WERI-Rb-1 (cell line): ENCODE data around the gene L2HGDH.

Source experiments
- DNase-seq: peaks from one replicate; pipeline ENCODE4 v3.0.0-alpha.2; 2020
- H3K27ac ChIP-seq: fragments of 250-450 bp; sonication (Bioruptor Pico); 2 replicates; pipeline ENCODE4 v1.5.1; 2020; ENCODE audit warnings: mild to moderate bottlenecking, moderate library complexity
- H3K27me3 ChIP-seq: fragments of 250-450 bp; sonication (Bioruptor Pico); 2 replicates; pipeline ENCODE4 v1.5.1; 2021; ENCODE audit warnings: mild to moderate bottlenecking, low read depth, moderate library complexity; ENCODE audit not compliant: insufficient read depth, severe bottlenecking
- H3K36me3 ChIP-seq: fragments of 250-450 bp; sonication (Bioruptor Pico); 2 replicates; pipeline ENCODE4 v1.5.1; 2020; ENCODE audit warnings: mild to moderate bottlenecking, moderate library complexity
- H3K4me3 ChIP-seq: 2 replicates; pipeline ENCODE4 v1.5.1; 2011; ENCODE audit warnings: low read depth, mild to moderate bottlenecking, control low read depth, low read length
- H3K9me3 ChIP-seq: fragments of 250-450 bp; sonication (Bioruptor Pico); 2 replicates; pipeline ENCODE4 v1.5.1; 2021; ENCODE audit warnings: mild to moderate bottlenecking, moderate library complexity; ENCODE audit not compliant: severe bottlenecking
- CTCF ChIP-seq: IDR thresholded peaks from 2 replicates; pipeline ENCODE4 v1.5.1; 2011; ENCODE audit warnings: low read depth, mild to moderate bottlenecking, control low read depth, inconsistent platforms, low read length

The L2HGDH gene

GRCh38 chr14:50212726-50213125 is 99.3 kb downstream of the L2HGDH start:
- Histone ChIP-seq H3K4me3 (no peak overlapping the region), H3K27me3 (no peaks in the 10 kb centered on the region), H3K36me3 (peaks cover 6% of the 10 kb centered on the region; the same call in 1 of the 2 replicates), H3K9me3 (no peaks in the 10 kb centered on the region), H3K27ac (no peak overlapping the region)
- no peak for TF ChIP-seq CTCF
- DNase-seq: no peak

GRCh38 chr14:50210074-50210473 is 102.0 kb downstream of the L2HGDH start:
- no peaks in the 10 kb centered on the region for H3K9me3 ChIP-seq
- peaks cover 6% of the 10 kb centered on the region; the same call in 1 of the 2 replicates for H3K36me3 ChIP-seq
- H3K27me3 ChIP-seq: no peaks in the 10 kb centered on the region
- H3K27ac ChIP-seq: no peak overlapping the region
- no peak for TF ChIP-seq CTCF
- no peak for DNase-seq
- H3K4me3 ChIP-seq: no peak overlapping the region

GRCh38 chr14:50198499-50198898 is 113.5 kb downstream of the L2HGDH start:
- no peak for DNase-seq
- no peak overlapping the region for H3K27ac ChIP-seq
- H3K36me3 ChIP-seq: peaks cover 38% of the 10 kb centered on the region
- TF ChIP-seq CTCF: no peak
- no peaks in the 10 kb centered on the region for H3K9me3 ChIP-seq
- no peak overlapping the region for H3K4me3 ChIP-seq
- no peaks in the 10 kb centered on the region for H3K27me3 ChIP-seq

- Histone ChIP-seq H3K4me3 (no peak overlapping the region), H3K36me3 (peaks cover 19% of the 10 kb centered on the region), H3K27ac (no peak overlapping the region), H3K9me3 (no peaks in the 10 kb centered on the region), H3K27me3 (no peaks in the 10 kb centered on the region)
- no peak for DNase-seq
- TF ChIP-seq CTCF: no peak
These were observed 120.5 kb downstream of the L2HGDH start for GRCh38 chr14:50191499-50191898.
